ENCODE results near the gene MLLT6. TPM values are rescaled to one million over a fixed set of nuclear protein-coding genes. Genes with fewer than 3 reads are reported as not detected.

Gene MLLT6
- polyA plus RNA-seq, 2 of the 4 experiments (the other 2 are of a cell fraction) = 28.3 to 28.9 TPM

- H3K9me3 ChIP-seq = no peaks in the 10 kb centered on the region
- POLR2A ChIA-PET = interaction anchor here (0.9 to 1.5 kb wide), 8 partner anchors 13 to 118 kb away, joined by 3 to 8 read pairs (median 4); partner anchors contain the start of genes LASP1, MLLT6, PIP4K2B and RPL23
- ATAC-seq (no peak), DNase-seq (ENCODE audit: low read depth in 1 of 2, low spot score in 1 of 2) (peak in 1 of 2 experiments; percentile 61), FAIRE-seq (no peak)
- peak overlapping the region; percentile 96 for H3K4me3 ChIP-seq
- H3K27ac ChIP-seq = peak overlapping the region; percentile 90 to 98
- H3K4me2 ChIP-seq = peak overlapping the region; percentile 82
- 0 out of 2 replicates have a peak, but pooled peaks have one; percentile 18 for TF ChIP-seq E2F6 (IDR thresholded peaks at IDR 0.05; ENCODE audit: borderline replicate concordance, low read depth)
- no peak for TF ChIP-seq EHF (CRISPR knock-in tag; IDR thresholded peaks at IDR 0.05)
- 0 out of 3 replicates have a peak, but pooled peaks have one; percentile 11 for TF ChIP-seq SMC3 (IDR thresholded peaks at IDR 0.05)
- peaks cover 29% of the 10 kb centered on the region for H3K4me1 ChIP-seq
- CTCF ChIA-PET = interaction anchor here (0.7 to 2.4 kb wide), 9 partner anchors 11 to 368 kb away, joined by 3 to 33 read pairs (median 4); no protein-coding TSS in a partner anchor
- WGBS (ENCODE audit: missing lambda C conversion rate) = 2% methylated on average over 10 of the region's 10 CpGs
These were observed 46.2 kb downstream of the MLLT6 start for GRCh38 chr17:38751144-38751807.

- H3K27ac ChIP-seq = peak overlapping the region; percentile 90 to 98
- H3K4me3 ChIP-seq = peak overlapping the region; percentile 96
- TF ChIP-seq BCL3 (IDR thresholded peaks at IDR 0.05) (0 out of 3 replicates have a peak, but pooled peaks have one; percentile 35), ESRRA (IDR thresholded peaks at IDR 0.05; ENCODE audit: borderline replicate concordance, low read length) (no peak), HMGXB4 (CRISPR knock-in tag; IDR thresholded peaks at IDR 0.05; ENCODE audit: borderline replicate concordance) (peak; percentile 83; the same call in 1 of the 2 replicates), JUNB (IDR thresholded peaks at IDR 0.05) (no peak), GATA3 (IDR thresholded peaks at IDR 0.05; ENCODE audit: borderline replicate concordance) (peak; percentile 26; the same call in 1 of the 2 replicates), CEBPB (IDR thresholded peaks at IDR 0.05) (peak; percentile 74 to 93; a peak in 3 of 4 replicates), JUN (IDR thresholded peaks at IDR 0.05) (peak in 1 of 2 experiments; percentile 45; a peak in 2 of 5 replicates), MAZ (IDR thresholded peaks at IDR 0.05; ENCODE audit: borderline replicate concordance, low read depth, low read length) (0 out of 2 replicates have a peak, but pooled peaks have one; percentile 10), PHF8 (IDR thresholded peaks at IDR 0.05; ENCODE audit: borderline replicate concordance, low read depth) (0 out of 2 replicates have a peak, but pooled peaks have one; percentile 63), RARB (CRISPR knock-in tag; IDR thresholded peaks at IDR 0.05) (peak; percentile 66; the same call in 1 of the 2 replicates), POLR2AphosphoS2 (conservative IDR thresholded peaks at IDR 0.05; ENCODE audit: low read length) (no peak), TP53 (CRISPR knock-in tag; IDR thresholded peaks at IDR 0.05) (no peak), ATOH8 (CRISPR knock-in tag; IDR thresholded peaks at IDR 0.05; ENCODE audit: low read depth) (no peak), POLR2A (IDR thresholded peaks at IDR 0.05; ENCODE audit: low read length) (peak; percentile 68), RNF2 (IDR thresholded peaks at IDR 0.05; ENCODE audit: borderline replicate concordance, low read depth) (no peak), TFCP2L1 (CRISPR knock-in tag; IDR thresholded peaks at IDR 0.05) (peak; percentile 82; the same call in 1 of the 2 replicates), CBX8 (IDR thresholded peaks at IDR 0.05) (no peak), SREBF2 (IDR thresholded peaks at IDR 0.05) (peak; percentile 95), EHMT2 (IDR thresholded peaks at IDR 0.05; ENCODE audit: low read depth) (no peak), NFE2L2 (conservative IDR thresholded peaks at IDR 0.05; ENCODE audit: low read length) (no peak), ZSCAN20 (CRISPR knock-in tag; IDR thresholded peaks at IDR 0.05) (no peak), SMC3 (IDR thresholded peaks at IDR 0.05) (no peak; the same call in 2 of the 3 replicates), HOXB5 (CRISPR knock-in tag; IDR thresholded peaks at IDR 0.05) (no peak)
- H3K4me2 ChIP-seq = peak overlapping the region; percentile 82
- DNase-seq (ENCODE audit: low read depth in 1 of 2, low spot score in 1 of 2) (peak; percentile 86 to 92), ATAC-seq (peak; percentile 27 to 44), FAIRE-seq (no peak)
- POLR2A ChIA-PET = interaction anchor here (0.7 to 1.5 kb wide), 15 partner anchors 11 to 402 kb away, joined by 3 to 10 read pairs (median 4); partner anchors contain the start of genes CWC25, FBXO47, LASP1 and MLLT6
- peaks cover 23% of the 10 kb centered on the region for H3K4me1 ChIP-seq
- no peaks in the 10 kb centered on the region for H3K9me3 ChIP-seq
- 2% methylated on average over 44 of the region's 44 CpGs for WGBS (ENCODE audit: missing lambda C conversion rate)
- CTCF ChIA-PET = interaction anchor here (0.7 to 2.4 kb wide), 8 partner anchors 10 to 308 kb away, joined by 3 to 33 read pairs (median 4); no protein-coding TSS in a partner anchor
These were observed 46.8 kb downstream of the MLLT6 start for GRCh38 chr17:38751808-38752307.

Data from A549 (cell line).